MM.1S (cell line): ENCODE data around the gene C19orf67.

Experiments
- EZH2 ChIP-seq: fragments of 300-600 bp; sonication (generic); optimal IDR thresholded peaks from 2 replicates; pipeline ENCODE3; 2017; ENCODE audit warnings: low read depth, mild to moderate bottlenecking, antibody characterized with exemption, low read length, mixed read lengths
- EZH2phosphoT487 ChIP-seq: fragments of 300-600 bp; sonication (generic); IDR thresholded peaks from 2 replicates; pipeline ENCODE4 v1.6.1; 2018; ENCODE audit warnings: antibody characterized with exemption, low read length
- TF ChIP-seq, protein P1 (sequence below): fragments of 300-600 bp; sonication (generic); IDR thresholded peaks from 2 replicates; pipeline ENCODE4 v1.5.1; 2016; ENCODE audit warnings: antibody characterized with exemption, low read length, mixed read lengths

GRCh38 chr19:14063105-14063504 is 22.5 kb downstream of the C19orf67 start:
- TF ChIP-seq EZH2, result no peak
- TF ChIP-seq, protein P1, sequence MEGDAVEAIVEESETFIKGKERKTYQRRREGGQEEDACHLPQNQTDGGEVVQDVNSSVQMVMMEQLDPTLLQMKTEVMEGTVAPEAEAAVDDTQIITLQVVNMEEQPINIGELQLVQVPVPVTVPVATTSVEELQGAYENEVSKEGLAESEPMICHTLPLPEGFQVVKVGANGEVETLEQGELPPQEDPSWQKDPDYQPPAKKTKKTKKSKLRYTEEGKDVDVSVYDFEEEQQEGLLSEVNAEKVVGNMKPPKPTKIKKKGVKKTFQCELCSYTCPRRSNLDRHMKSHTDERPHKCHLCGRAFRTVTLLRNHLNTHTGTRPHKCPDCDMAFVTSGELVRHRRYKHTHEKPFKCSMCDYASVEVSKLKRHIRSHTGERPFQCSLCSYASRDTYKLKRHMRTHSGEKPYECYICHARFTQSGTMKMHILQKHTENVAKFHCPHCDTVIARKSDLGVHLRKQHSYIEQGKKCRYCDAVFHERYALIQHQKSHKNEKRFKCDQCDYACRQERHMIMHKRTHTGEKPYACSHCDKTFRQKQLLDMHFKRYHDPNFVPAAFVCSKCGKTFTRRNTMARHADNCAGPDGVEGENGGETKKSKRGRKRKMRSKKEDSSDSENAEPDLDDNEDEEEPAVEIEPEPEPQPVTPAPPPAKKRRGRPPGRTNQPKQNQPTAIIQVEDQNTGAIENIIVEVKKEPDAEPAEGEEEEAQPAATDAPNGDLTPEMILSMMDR, result no peak
- no peak for TF ChIP-seq EZH2phosphoT487
